GM23338 (cell line): ENCODE measurements around the gene APBB1IP. TPM values are rescaled to one million over a fixed set of nuclear protein-coding genes. Genes with fewer than 3 reads are reported as not detected.

Experiments
- ATAC-seq: fragments of 200-7000 bp; cut with Tn5 transposase; 3 replicates; pipeline ENCODE4 v1.9.1; 2020
- DNase-seq: peaks from one replicate; pipeline ENCODE4 v3.0.0-alpha.2; 2015; ENCODE audit warnings: low spot score
- H2AFZ ChIP-seq: fragments of 200-600 bp; sonication (generic); 2 replicates; pipeline ENCODE4 v1.8.0; 2016; ENCODE audit warnings: antibody characterized with exemption, mild to moderate bottlenecking, moderate library complexity
- H3F3A ChIP-seq: fragments of 200-600 bp; sonication (generic); replicated peaks from 2 replicates; pipeline ENCODE4 v1.8.0; 2017; ENCODE audit warnings: antibody characterized with exemption, mixed run types, low read depth
- H3K27ac ChIP-seq: fragments of 200-600 bp; sonication (generic); 2 replicates; pipeline ENCODE4 v1.6.1; 2016; ENCODE audit warnings: low read depth
- H3K27me3 ChIP-seq: fragments of 200-600 bp; sonication (generic); 2 replicates; pipeline ENCODE4 v1.8.0; 2016; ENCODE audit warnings: mild to moderate bottlenecking, mixed run types, moderate library complexity; ENCODE audit not compliant: insufficient read depth
- H3K36me3 ChIP-seq: fragments of 200-600 bp; sonication (generic); 2 replicates; pipeline ENCODE4 v1.8.0; 2016; ENCODE audit warnings: mild to moderate bottlenecking; ENCODE audit not compliant: insufficient read depth
- H3K4me1 ChIP-seq: fragments of 200-600 bp; sonication (generic); 2 replicates; pipeline ENCODE4 v1.8.0; 2016; ENCODE audit warnings: mild to moderate bottlenecking, moderate library complexity; ENCODE audit not compliant: insufficient read depth
- H3K4me2 ChIP-seq: fragments of 200-600 bp; sonication (generic); 2 replicates; pipeline ENCODE4 v1.7.1; 2017; ENCODE audit warnings: mixed run types
- H3K4me3 ChIP-seq: fragments of 200-600 bp; sonication (generic); 2 replicates; pipeline ENCODE4 v1.6.1; 2016; ENCODE audit warnings: mixed run types
- H3K79me2 ChIP-seq: fragments of 200-600 bp; sonication (generic); replicated peaks from 2 replicates; pipeline ENCODE4 v1.8.0; 2017; ENCODE audit warnings: mild to moderate bottlenecking; ENCODE audit not compliant: insufficient read depth
- H3K9me2 ChIP-seq: fragments of 200-600 bp; sonication (generic); 2 replicates; pipeline ENCODE4 v1.8.0; 2017; ENCODE audit not compliant: insufficient read depth
- H4K20me1 ChIP-seq: fragments of 200-600 bp; sonication (generic); replicated peaks from 2 replicates; pipeline ENCODE4 v1.8.0; 2017; ENCODE audit warnings: mild to moderate bottlenecking; ENCODE audit not compliant: insufficient read depth
- H3K27ac Mint-ChIP-seq: 2 replicates; pipeline ENCODE4 v1.8.0; 2020; ENCODE audit warnings: inconsistent platforms, mild to moderate bottlenecking, moderate library complexity, mixed read lengths
- H3K27me3 Mint-ChIP-seq: 3 replicates; pipeline ENCODE4 v1.8.0; 2022; ENCODE audit warnings: low read depth, mild to moderate bottlenecking, moderate library complexity, mixed read lengths, inconsistent platforms; ENCODE audit not compliant: insufficient read depth, poor library complexity
- H3K36me3 Mint-ChIP-seq: 3 replicates; pipeline ENCODE4 v1.8.0; 2021; ENCODE audit warnings: low read depth, mild to moderate bottlenecking, inconsistent platforms, moderate library complexity, mixed read lengths
- H3K4me1 Mint-ChIP-seq: 3 replicates; pipeline ENCODE4 v1.8.0; 2020; ENCODE audit warnings: mild to moderate bottlenecking, inconsistent platforms, mixed read lengths
- H3K4me3 Mint-ChIP-seq: 3 replicates; pipeline ENCODE4 v1.8.0; 2021; ENCODE audit warnings: moderate library complexity, mild to moderate bottlenecking, inconsistent platforms, mixed read lengths
- H3K9me3 Mint-ChIP-seq: 3 replicates; pipeline ENCODE4 v1.8.0; 2020; ENCODE audit warnings: moderate library complexity, mild to moderate bottlenecking, inconsistent platforms, mixed read lengths
- CREB1 ChIP-seq: fragments of 250-450 bp; sonication (Bioruptor Pico); IDR thresholded peaks from 2 replicates; pipeline ENCODE4 v1.5.0; 2020; ENCODE audit warnings: low read depth, mild to moderate bottlenecking, moderate library complexity
- EZH2 ChIP-seq: fragments of 200-600 bp; sonication (generic); IDR thresholded peaks from one replicate; pipeline ENCODE4 v1.8.0; 2017; ENCODE audit warnings: antibody characterized with exemption, mild to moderate bottlenecking, low read depth; ENCODE audit not compliant: unreplicated experiment
- EZH2phosphoT487 ChIP-seq: fragments of 200-600 bp; sonication (generic); IDR thresholded peaks from one replicate; pipeline ENCODE4 v1.8.1; 2018; ENCODE audit warnings: antibody characterized with exemption; ENCODE audit not compliant: unreplicated experiment
- JUNB ChIP-seq: IDR thresholded peaks from one replicate; pipeline ENCODE4 v1.6.1; 2016; ENCODE audit warnings: antibody characterized with exemption; ENCODE audit not compliant: unreplicated experiment
- NANOG ChIP-seq: IDR thresholded peaks from 2 replicates; pipeline ENCODE4 v1.6.1; 2016; ENCODE audit warnings: antibody characterized with exemption, borderline replicate concordance
- ZNF114 ChIP-seq: fragments of 250-450 bp; sonication (Bioruptor Pico); IDR thresholded peaks from 2 replicates; pipeline ENCODE4 v1.5.0; 2020; ENCODE audit warnings: mild to moderate bottlenecking, moderate library complexity
- ZNF331 ChIP-seq: fragments of 250-450 bp; sonication (Bioruptor Pico); IDR thresholded peaks from 2 replicates; pipeline ENCODE4 v1.5.0; 2020; ENCODE audit warnings: low read depth, mild to moderate bottlenecking, moderate library complexity
- polyA plus RNA-seq: library from polyadenylated mRNA; unstranded; fragments of >200 nt; fragmentation: Nextera tagmentation; extraction: Ambion mirVana; gene quantifications from 2 replicates; pipeline ENCODE4 v1.2.1, GENCODE V29; 2016
- total RNA-seq: library from RNA; depleted of rRNA; stranded (reverse); fragments of >200 nt; shearing (Covaris generic); gene quantifications from 2 replicates; pipeline ENCODE4 v1.2.3, GENCODE V29; 2014
- TF ChIP-seq, protein P1 (sequence below): IDR thresholded peaks from 2 replicates; pipeline ENCODE4 v1.6.1; 2016; ENCODE audit warnings: antibody characterized with exemption
- TF ChIP-seq, protein P2 (sequence below): IDR thresholded peaks from one replicate; pipeline ENCODE4 v1.6.1; 2018; ENCODE audit warnings: antibody characterized with exemption; ENCODE audit not compliant: unreplicated experiment
- TF ChIP-seq, protein P3 (sequence below): fragments of 250-450 bp; sonication (Bioruptor Pico); IDR thresholded peaks from 2 replicates; pipeline ENCODE4 v1.5.0; 2020; ENCODE audit warnings: mild to moderate bottlenecking, moderate library complexity

Gene APBB1IP
- total and polyA plus RNA-seq, 2 experiments from 2014 or later = 0.14 to 0.16 TPM

DNA sequence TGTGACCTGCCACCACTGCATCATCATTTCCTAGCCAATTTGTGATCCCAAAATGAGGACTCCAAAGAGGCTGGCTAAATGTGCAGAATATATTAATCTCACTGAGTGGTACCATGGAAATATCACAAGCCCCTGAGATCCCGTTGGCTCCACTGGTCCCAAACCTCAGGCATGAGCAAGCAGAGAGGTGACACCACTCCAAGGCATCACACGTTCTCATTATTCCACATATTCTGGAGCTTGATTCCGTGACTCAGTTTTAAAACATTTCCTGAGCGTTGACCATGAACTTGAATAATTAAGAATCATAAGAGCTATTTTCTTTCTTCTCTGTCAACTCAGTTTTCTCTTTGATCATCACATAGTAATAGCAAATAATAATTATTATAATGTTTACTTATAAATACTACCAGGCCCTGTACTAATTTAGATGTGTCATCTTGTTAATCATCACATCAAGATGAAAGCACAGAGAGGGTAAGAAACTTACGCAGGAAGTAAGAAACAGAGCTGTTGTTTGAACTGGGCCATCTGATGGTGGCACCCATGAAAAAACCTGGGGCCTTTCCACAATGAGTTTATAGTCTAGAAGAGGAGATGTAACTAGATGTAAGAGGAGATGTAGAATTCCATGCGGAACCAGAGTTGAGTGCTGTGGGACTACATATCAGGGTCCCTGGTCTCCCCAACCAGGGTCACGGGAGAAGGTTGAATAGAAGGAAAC, 3.5 kb downstream of the APBB1IP start:
- Histone ChIP-seq H3K4me1 (peaks cover 14% of the 10 kb centered on the region; the same call in 1 of the 2 replicates), H3K27ac (no peak overlapping the region), H3K27me3 (peaks cover 34% of the 10 kb centered on the region), H3K79me2 (no peaks in the 10 kb centered on the region), H2AFZ (no peak overlapping the region), H3K4me2 (no peak overlapping the region), H3K36me3 (no peaks in the 10 kb centered on the region), H4K20me1 (no peaks in the 10 kb centered on the region), H3K9me2 (no peaks in the 10 kb centered on the region), H3F3A (no peaks in the 10 kb centered on the region), H3K4me3 (no peak overlapping the region)
- H3K4me1 Mint-ChIP-seq = peaks cover 6% of the 10 kb centered on the region; the same call in 2 of the 3 replicates
- H3K27me3 Mint-ChIP-seq = peaks cover 12% of the 10 kb centered on the region
- H3K9me3 Mint-ChIP-seq = no peaks in the 10 kb centered on the region; the same call in 2 of the 3 replicates
- TF ChIP-seq EZH2phosphoT487 (no peak), CREB1 (CRISPR knock-in tag) (no peak), ZNF331 (CRISPR knock-in tag) (no peak), NANOG (no peak), JUNB (no peak), EZH2 (no peak), ZNF114 (CRISPR knock-in tag) (no peak)
- TF ChIP-seq, protein P1, sequence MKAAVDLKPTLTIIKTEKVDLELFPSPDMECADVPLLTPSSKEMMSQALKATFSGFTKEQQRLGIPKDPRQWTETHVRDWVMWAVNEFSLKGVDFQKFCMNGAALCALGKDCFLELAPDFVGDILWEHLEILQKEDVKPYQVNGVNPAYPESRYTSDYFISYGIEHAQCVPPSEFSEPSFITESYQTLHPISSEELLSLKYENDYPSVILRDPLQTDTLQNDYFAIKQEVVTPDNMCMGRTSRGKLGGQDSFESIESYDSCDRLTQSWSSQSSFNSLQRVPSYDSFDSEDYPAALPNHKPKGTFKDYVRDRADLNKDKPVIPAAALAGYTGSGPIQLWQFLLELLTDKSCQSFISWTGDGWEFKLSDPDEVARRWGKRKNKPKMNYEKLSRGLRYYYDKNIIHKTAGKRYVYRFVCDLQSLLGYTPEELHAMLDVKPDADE = no peak
- TF ChIP-seq, protein P2, sequence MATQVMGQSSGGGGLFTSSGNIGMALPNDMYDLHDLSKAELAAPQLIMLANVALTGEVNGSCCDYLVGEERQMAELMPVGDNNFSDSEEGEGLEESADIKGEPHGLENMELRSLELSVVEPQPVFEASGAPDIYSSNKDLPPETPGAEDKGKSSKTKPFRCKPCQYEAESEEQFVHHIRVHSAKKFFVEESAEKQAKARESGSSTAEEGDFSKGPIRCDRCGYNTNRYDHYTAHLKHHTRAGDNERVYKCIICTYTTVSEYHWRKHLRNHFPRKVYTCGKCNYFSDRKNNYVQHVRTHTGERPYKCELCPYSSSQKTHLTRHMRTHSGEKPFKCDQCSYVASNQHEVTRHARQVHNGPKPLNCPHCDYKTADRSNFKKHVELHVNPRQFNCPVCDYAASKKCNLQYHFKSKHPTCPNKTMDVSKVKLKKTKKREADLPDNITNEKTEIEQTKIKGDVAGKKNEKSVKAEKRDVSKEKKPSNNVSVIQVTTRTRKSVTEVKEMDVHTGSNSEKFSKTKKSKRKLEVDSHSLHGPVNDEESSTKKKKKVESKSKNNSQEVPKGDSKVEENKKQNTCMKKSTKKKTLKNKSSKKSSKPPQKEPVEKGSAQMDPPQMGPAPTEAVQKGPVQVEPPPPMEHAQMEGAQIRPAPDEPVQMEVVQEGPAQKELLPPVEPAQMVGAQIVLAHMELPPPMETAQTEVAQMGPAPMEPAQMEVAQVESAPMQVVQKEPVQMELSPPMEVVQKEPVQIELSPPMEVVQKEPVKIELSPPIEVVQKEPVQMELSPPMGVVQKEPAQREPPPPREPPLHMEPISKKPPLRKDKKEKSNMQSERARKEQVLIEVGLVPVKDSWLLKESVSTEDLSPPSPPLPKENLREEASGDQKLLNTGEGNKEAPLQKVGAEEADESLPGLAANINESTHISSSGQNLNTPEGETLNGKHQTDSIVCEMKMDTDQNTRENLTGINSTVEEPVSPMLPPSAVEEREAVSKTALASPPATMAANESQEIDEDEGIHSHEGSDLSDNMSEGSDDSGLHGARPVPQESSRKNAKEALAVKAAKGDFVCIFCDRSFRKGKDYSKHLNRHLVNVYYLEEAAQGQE = no peak
- no peaks in the 10 kb centered on the region for H3K36me3 Mint-ChIP-seq
- H3K27ac Mint-ChIP-seq = no peak overlapping the region
- DNase-seq (no peak), ATAC-seq (no peak)
- H3K4me3 Mint-ChIP-seq = no peak overlapping the region

DNA sequence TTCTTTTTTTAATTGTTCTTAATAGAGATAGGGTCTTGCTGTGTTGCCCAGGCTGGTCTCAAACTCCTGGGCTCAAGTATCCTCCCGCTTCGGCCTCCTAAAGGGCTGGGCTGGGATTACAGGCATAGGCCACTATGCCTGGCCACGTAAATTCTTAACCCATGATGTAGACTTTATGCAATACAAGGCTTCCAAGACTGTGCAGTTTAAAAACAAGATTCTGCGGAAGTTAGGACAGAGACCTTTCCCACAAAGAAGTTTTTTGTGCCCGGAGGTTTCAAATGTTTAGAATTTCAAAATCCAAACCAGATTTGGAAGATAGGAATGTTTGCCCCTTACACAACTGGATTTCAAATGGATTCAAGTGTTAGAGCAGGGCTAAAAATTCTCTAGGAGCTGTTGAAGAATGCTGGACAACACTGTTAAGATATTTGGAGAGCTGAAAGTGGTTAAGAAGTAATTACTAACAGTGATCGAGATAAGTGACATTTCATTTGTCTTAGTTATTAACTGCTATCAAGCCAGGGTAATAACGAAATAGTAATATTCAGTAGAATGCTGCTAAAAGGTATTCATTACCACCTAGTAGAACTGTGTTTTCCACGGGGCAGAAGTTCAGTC, 7.4 kb downstream of the APBB1IP start:
- no peaks in the 10 kb centered on the region for H3F3A ChIP-seq
- peaks cover 2% of the 10 kb centered on the region for H3K27me3 Mint-ChIP-seq
- no peaks in the 10 kb centered on the region for H3K36me3 Mint-ChIP-seq
- no peak overlapping the region for H3K4me3 ChIP-seq
- H3K4me3 Mint-ChIP-seq = no peak overlapping the region
- H3K9me3 Mint-ChIP-seq = no peaks in the 10 kb centered on the region; the same call in 2 of the 3 replicates
- H3K27me3 ChIP-seq = no peaks in the 10 kb centered on the region
- H2AFZ ChIP-seq = no peak overlapping the region
- no peak overlapping the region for H3K27ac Mint-ChIP-seq
- H3K4me1 Mint-ChIP-seq = no peaks in the 10 kb centered on the region; the same call in 2 of the 3 replicates
- H4K20me1 ChIP-seq = no peaks in the 10 kb centered on the region
- TF ChIP-seq, protein P3, sequence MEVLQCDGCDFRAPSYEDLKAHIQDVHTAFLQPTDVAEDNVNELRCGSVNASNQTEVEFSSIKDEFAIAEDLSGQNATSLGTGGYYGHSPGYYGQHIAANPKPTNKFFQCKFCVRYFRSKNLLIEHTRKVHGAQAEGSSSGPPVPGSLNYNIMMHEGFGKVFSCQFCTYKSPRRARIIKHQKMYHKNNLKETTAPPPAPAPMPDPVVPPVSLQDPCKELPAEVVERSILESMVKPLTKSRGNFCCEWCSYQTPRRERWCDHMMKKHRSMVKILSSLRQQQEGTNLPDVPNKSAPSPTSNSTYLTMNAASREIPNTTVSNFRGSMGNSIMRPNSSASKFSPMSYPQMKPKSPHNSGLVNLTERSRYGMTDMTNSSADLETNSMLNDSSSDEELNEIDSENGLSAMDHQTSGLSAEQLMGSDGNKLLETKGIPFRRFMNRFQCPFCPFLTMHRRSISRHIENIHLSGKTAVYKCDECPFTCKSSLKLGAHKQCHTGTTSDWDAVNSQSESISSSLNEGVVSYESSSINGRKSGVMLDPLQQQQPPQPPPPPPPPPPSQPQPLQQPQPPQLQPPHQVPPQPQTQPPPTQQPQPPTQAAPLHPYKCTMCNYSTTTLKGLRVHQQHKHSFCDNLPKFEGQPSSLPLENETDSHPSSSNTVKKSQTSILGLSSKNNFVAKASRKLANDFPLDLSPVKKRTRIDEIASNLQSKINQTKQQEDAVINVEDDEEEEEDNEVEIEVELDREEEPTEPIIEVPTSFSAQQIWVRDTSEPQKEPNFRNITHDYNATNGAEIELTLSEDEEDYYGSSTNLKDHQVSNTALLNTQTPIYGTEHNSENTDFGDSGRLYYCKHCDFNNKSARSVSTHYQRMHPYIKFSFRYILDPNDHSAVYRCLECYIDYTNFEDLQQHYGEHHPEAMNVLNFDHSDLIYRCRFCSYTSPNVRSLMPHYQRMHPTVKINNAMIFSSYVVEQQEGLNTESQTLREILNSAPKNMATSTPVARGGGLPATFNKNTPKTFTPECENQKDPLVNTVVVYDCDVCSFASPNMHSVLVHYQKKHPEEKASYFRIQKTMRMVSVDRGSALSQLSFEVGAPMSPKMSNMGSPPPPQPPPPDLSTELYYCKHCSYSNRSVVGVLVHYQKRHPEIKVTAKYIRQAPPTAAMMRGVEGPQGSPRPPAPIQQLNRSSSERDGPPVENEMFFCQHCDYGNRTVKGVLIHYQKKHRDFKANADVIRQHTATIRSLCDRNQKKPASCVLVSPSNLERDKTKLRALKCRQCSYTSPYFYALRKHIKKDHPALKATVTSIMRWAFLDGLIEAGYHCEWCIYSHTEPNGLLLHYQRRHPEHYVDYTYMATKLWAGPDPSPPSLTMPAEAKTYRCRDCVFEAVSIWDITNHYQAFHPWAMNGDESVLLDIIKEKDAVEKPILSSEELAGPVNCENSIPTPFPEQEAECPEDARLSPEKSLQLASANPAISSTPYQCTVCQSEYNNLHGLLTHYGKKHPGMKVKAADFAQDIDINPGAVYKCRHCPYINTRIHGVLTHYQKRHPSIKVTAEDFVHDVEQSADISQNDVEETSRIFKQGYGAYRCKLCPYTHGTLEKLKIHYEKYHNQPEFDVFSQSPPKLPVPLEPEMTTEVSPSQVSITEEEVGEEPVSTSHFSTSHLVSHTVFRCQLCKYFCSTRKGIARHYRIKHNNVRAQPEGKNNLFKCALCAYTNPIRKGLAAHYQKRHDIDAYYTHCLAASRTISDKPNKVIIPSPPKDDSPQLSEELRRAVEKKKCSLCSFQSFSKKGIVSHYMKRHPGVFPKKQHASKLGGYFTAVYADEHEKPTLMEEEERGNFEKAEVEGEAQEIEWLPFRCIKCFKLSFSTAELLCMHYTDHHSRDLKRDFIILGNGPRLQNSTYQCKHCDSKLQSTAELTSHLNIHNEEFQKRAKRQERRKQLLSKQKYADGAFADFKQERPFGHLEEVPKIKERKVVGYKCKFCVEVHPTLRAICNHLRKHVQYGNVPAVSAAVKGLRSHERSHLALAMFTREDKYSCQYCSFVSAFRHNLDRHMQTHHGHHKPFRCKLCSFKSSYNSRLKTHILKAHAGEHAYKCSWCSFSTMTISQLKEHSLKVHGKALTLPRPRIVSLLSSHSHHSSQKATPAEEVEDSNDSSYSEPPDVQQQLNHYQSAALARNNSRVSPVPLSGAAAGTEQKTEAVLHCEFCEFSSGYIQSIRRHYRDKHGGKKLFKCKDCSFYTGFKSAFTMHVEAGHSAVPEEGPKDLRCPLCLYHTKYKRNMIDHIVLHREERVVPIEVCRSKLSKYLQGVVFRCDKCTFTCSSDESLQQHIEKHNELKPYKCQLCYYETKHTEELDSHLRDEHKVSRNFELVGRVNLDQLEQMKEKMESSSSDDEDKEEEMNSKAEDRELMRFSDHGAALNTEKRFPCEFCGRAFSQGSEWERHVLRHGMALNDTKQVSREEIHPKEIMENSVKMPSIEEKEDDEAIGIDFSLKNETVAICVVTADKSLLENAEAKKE = no peak
- DNase-seq (no peak), ATAC-seq (no peak)
- no peak overlapping the region for H3K4me2 ChIP-seq
- no peaks in the 10 kb centered on the region for H3K4me1 ChIP-seq
- H3K36me3 ChIP-seq = no peaks in the 10 kb centered on the region
- no peaks in the 10 kb centered on the region for H3K79me2 ChIP-seq
- no peak overlapping the region for H3K27ac ChIP-seq
- H3K9me2 ChIP-seq = no peaks in the 10 kb centered on the region
